PC-9 (cell line): ENCODE measurements around the gene LASP1.

Experiments used
- EZH2 ChIP-seq: fragments of 200-600 bp; sonication (generic); IDR thresholded peaks from 2 replicates; pipeline ENCODE4 v1.8.0; 2017; ENCODE audit warnings: antibody characterized with exemption, low read depth
- TF ChIP-seq, protein P1 (sequence below): fragments of 200-600 bp; sonication (generic); conservative IDR thresholded peaks from 2 replicates; pipeline ENCODE4 v1.6.1; 2017; ENCODE audit warnings: mixed run types, antibody characterized with exemption, mild to moderate bottlenecking, moderate library complexity

DNA sequence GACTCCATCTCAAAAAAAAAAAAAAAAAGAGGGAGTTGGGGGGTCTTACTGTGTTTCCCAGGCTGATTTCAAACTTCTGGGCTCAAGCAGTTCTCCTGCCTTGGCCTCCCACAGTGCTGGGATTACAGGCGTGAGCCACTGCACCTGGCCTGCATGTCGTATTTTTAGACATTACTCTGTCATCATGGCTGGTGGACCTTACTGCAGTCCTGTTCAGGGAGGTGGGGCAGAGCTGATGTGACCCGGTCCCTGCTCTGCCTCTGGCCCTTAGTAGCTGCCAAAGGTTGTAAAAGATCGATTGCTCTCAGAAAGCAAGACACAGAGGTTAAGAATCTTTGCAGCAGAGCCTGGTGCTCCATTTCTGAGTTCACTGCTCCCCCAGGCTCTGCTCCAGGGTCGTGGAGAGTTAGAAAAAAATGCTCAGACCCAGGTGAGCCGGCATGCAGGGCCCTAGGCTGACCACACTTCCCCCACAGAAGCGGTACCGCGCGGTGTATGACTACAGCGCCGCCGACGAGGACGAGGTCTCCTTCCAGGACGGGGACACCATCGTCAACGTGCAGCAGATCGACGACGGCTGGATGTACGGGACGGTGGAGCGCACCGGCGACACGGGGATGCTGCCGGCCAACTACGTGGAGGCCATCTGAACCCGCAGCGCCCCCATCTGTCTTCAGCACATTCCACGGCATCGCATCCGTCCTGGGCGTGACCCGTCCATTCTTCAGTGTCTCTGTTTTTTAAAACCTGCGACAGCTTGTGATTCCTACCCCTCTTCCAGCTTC, 48.5 kb downstream of the LASP1 start:
- TF ChIP-seq, protein P1, sequence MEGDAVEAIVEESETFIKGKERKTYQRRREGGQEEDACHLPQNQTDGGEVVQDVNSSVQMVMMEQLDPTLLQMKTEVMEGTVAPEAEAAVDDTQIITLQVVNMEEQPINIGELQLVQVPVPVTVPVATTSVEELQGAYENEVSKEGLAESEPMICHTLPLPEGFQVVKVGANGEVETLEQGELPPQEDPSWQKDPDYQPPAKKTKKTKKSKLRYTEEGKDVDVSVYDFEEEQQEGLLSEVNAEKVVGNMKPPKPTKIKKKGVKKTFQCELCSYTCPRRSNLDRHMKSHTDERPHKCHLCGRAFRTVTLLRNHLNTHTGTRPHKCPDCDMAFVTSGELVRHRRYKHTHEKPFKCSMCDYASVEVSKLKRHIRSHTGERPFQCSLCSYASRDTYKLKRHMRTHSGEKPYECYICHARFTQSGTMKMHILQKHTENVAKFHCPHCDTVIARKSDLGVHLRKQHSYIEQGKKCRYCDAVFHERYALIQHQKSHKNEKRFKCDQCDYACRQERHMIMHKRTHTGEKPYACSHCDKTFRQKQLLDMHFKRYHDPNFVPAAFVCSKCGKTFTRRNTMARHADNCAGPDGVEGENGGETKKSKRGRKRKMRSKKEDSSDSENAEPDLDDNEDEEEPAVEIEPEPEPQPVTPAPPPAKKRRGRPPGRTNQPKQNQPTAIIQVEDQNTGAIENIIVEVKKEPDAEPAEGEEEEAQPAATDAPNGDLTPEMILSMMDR: no peak
- TF ChIP-seq EZH2: no peak
